Mesendoderm (in vitro differentiated cells): ENCODE results near the gene DUT. TPM values are rescaled to one million over a fixed set of nuclear protein-coding genes. Genes with fewer than 3 reads are reported as not detected.

Experiments used
- DNase-seq: peaks from one replicate; pipeline ENCODE4 v3.0.0; 2013
- H2AK5ac ChIP-seq: 2 replicates; pipeline ENCODE4 v1.6.1; 2013; ENCODE audit warnings: low read length, inconsistent platforms
- H2BK120ac ChIP-seq: 2 replicates; pipeline ENCODE4 v1.6.1; 2013; ENCODE audit warnings: low read depth, mild to moderate bottlenecking, low read length, moderate library complexity, mixed read lengths
- H2BK15ac ChIP-seq: replicated peaks from 2 replicates; pipeline ENCODE4 v1.6.1; 2013; ENCODE audit warnings: low read depth, mild to moderate bottlenecking, moderate library complexity
- H2BK5ac ChIP-seq: 2 replicates; pipeline ENCODE4 v1.6.1; 2013; ENCODE audit warnings: low read length, inconsistent platforms
- H3K18ac ChIP-seq: 2 replicates; pipeline ENCODE4 v1.6.1; 2013; ENCODE audit warnings: mild to moderate bottlenecking, low read length, mixed read lengths
- H3K23ac ChIP-seq: one replicate; pipeline ENCODE4 v1.6.1; 2013; ENCODE audit warnings: low read length
- H3K27ac ChIP-seq: 2 replicates; pipeline ENCODE4 v1.5.1; 2013; ENCODE audit warnings: low read depth, mild to moderate bottlenecking, inconsistent platforms, low read length, moderate library complexity
- H3K27me3 ChIP-seq: 2 replicates; pipeline ENCODE4 v1.6.1; 2013; ENCODE audit warnings: low read length, control low read depth, mild to moderate bottlenecking, inconsistent platforms; ENCODE audit not compliant: insufficient read depth, poor library complexity
- H3K36me3 ChIP-seq: 2 replicates; pipeline ENCODE4 v1.6.1; 2013; ENCODE audit warnings: low read length, inconsistent platforms; ENCODE audit not compliant: control insufficient read depth, insufficient read depth
- H3K4ac ChIP-seq: one replicate; pipeline ENCODE4 v1.6.1; 2013; ENCODE audit warnings: low read depth, mild to moderate bottlenecking, low read length, moderate library complexity
- H3K4me1 ChIP-seq: 2 replicates; pipeline ENCODE4 v1.6.1; 2013; ENCODE audit warnings: low read depth, low read length, inconsistent platforms; ENCODE audit not compliant: control insufficient read depth
- H3K4me2 ChIP-seq: 2 replicates; pipeline ENCODE4 v1.6.1; 2013; ENCODE audit warnings: low read length
- H3K4me3 ChIP-seq: 2 replicates; pipeline ENCODE4 v1.5.1; 2013; ENCODE audit warnings: mild to moderate bottlenecking, low read length
- H3K56ac ChIP-seq: one replicate; pipeline ENCODE4 v1.6.1; 2013; ENCODE audit warnings: low read length
- H3K79me1 ChIP-seq: 2 replicates; pipeline ENCODE4 v1.6.1; 2013; ENCODE audit warnings: low read length, inconsistent platforms
- H3K79me2 ChIP-seq: 2 replicates; pipeline ENCODE4 v1.6.1; 2013; ENCODE audit warnings: mild to moderate bottlenecking, low read length; ENCODE audit not compliant: control insufficient read depth, insufficient read depth
- H3K9ac ChIP-seq: 2 replicates; pipeline ENCODE4 v1.6.1; 2013; ENCODE audit warnings: low read length, inconsistent platforms
- H4K5ac ChIP-seq: one replicate; pipeline ENCODE4 v1.6.1; 2013; ENCODE audit warnings: low read length
- H4K8ac ChIP-seq: one replicate; pipeline ENCODE4 v1.6.1; 2013; ENCODE audit warnings: low read depth, mild to moderate bottlenecking, control low read depth, low read length, moderate library complexity
- WGBS: extraction: QIAGEN DNeasy Blood & Tissue Kit; methylation state at CpG from one replicate; pipeline ENCODE4 v1.1.7; 2013; ENCODE audit warnings: low lambda C conversion rate, missing lambda C conversion rate; ENCODE audit not compliant: insufficient coverage; ENCODE audit errors: extremely low coverage; 5-methylcytosine and 5-hydroxymethylcytosine counted together
- polyA plus RNA-seq, 2 experiments: library from polyadenylated mRNA; stranded (reverse); fragments of 200-250 nt; gene quantifications; one replicate each; pipeline ENCODE4 v1.2.3, GENCODE V29; 2013

The DUT gene
- polyA plus RNA-seq (2013, experiment 1 of 2): 191 TPM
- polyA plus RNA-seq (2013, experiment 2 of 2): 190 TPM

GRCh38 chr15:48330855-48331795 is at the start of gene DUT:
Gene DUT, plus strand, starts transcription at chr15:48331429. Its CDS starts 87 bp downstream, at chr15:48331516.
- peaks cover 4% of the 10 kb centered on the region for H3K79me1 ChIP-seq
- H3K56ac ChIP-seq: peak within 1 kb of the TSS; percentile 99
- peak within 1 kb of the TSS; percentile 98 for H3K4ac ChIP-seq
- peak; percentile 91 for DNase-seq
- H3K9ac ChIP-seq: peak within 1 kb of the TSS; percentile 96
- H3K18ac ChIP-seq: peak within 1 kb of the TSS; percentile 95
- no peaks in the 10 kb centered on the region for H3K4me1 ChIP-seq
- no peaks in the 10 kb centered on the region for H3K27me3 ChIP-seq
- no CpG with 5 or more reads among the region's 89 CpGs for WGBS
- peak within 1 kb of the TSS; percentile 85 for H3K4me2 ChIP-seq
- H3K79me2 ChIP-seq: peaks cover 19% of the 10 kb centered on the region
- peak within 1 kb of the TSS; percentile 73 for H2BK5ac ChIP-seq
- peak within 1 kb of the TSS; percentile 87 for H3K4me3 ChIP-seq
- no peak within 1 kb of the TSS for H2BK15ac ChIP-seq
- H2BK120ac ChIP-seq: peak within 1 kb of the TSS; percentile 56
- H2AK5ac ChIP-seq: peak within 1 kb of the TSS; percentile 90
- H4K8ac ChIP-seq: peak within 1 kb of the TSS; percentile 13
- H3K23ac ChIP-seq: peak within 1 kb of the TSS; percentile 91
- H3K27ac ChIP-seq: peak within 1 kb of the TSS; percentile 97
- no peak within 1 kb of the TSS for H4K5ac ChIP-seq
- peaks cover 3% of the 10 kb centered on the region for H3K36me3 ChIP-seq

- no peaks in the 10 kb centered on the region for H3K79me2 ChIP-seq
- DNase-seq: no peak
- no peak overlapping the region for H4K5ac ChIP-seq
- no peak overlapping the region for H3K9ac ChIP-seq
- no peak overlapping the region for H2BK5ac ChIP-seq
- no peaks in the 10 kb centered on the region for H3K4me1 ChIP-seq
- H4K8ac ChIP-seq: no peak overlapping the region
- H3K4me2 ChIP-seq: no peak overlapping the region
- H3K79me1 ChIP-seq: no peaks in the 10 kb centered on the region
- no peak overlapping the region for H3K18ac ChIP-seq
- no peak overlapping the region for H3K27ac ChIP-seq
- H3K36me3 ChIP-seq: no peaks in the 10 kb centered on the region
- H3K23ac ChIP-seq: no peak overlapping the region
- H3K27me3 ChIP-seq: no peaks in the 10 kb centered on the region
- no peak overlapping the region for H3K56ac ChIP-seq
- H3K4ac ChIP-seq: no peak overlapping the region
- WGBS: 100% methylated on average over 1 of the region's 4 CpGs
- H2AK5ac ChIP-seq: no peak overlapping the region
- no peak overlapping the region for H2BK120ac ChIP-seq
- no peak overlapping the region for H3K4me3 ChIP-seq
- no peak overlapping the region for H2BK15ac ChIP-seq
These were observed 49.6 kb upstream of the DUT start for GRCh38 chr15:48281674-48282073.

GRCh38 chr15:48282216-48282615 is 49.0 kb upstream of the DUT start:
- no peaks in the 10 kb centered on the region for H3K79me1 ChIP-seq
- H4K8ac ChIP-seq: no peak overlapping the region
- no peak overlapping the region for H3K23ac ChIP-seq
- WGBS: no CpG with 5 or more reads among the region's 4 CpGs
- H3K4me2 ChIP-seq: no peak overlapping the region
- no peak overlapping the region for H2BK5ac ChIP-seq
- no peak overlapping the region for H3K27ac ChIP-seq
- no peak for DNase-seq
- no peak overlapping the region for H2AK5ac ChIP-seq
- no peaks in the 10 kb centered on the region for H3K79me2 ChIP-seq
- H4K5ac ChIP-seq: no peak overlapping the region
- no peak overlapping the region for H3K56ac ChIP-seq
- H3K27me3 ChIP-seq: no peaks in the 10 kb centered on the region
- H3K36me3 ChIP-seq: no peaks in the 10 kb centered on the region
- H3K4ac ChIP-seq: no peak overlapping the region
- H3K4me1 ChIP-seq: no peaks in the 10 kb centered on the region
- peak overlapping the region; percentile 51 for H3K18ac ChIP-seq
- no peak overlapping the region for H3K4me3 ChIP-seq
- no peak overlapping the region for H2BK15ac ChIP-seq
- H2BK120ac ChIP-seq: peak overlapping the region; percentile 85
- no peak overlapping the region for H3K9ac ChIP-seq

- Histone ChIP-seq H3K79me1 (no peaks in the 10 kb centered on the region), H3K27ac (no peak overlapping the region), H4K8ac (no peak overlapping the region), H3K23ac (no peak overlapping the region), H3K4me2 (no peak overlapping the region), H3K79me2 (no peaks in the 10 kb centered on the region), H3K4me3 (no peak overlapping the region), H3K4me1 (peaks cover under 1% of the 10 kb centered on the region), H3K27me3 (no peaks in the 10 kb centered on the region), H3K9ac (no peak overlapping the region), H2BK5ac (no peak overlapping the region), H3K56ac (no peak overlapping the region), H2BK120ac (no peak overlapping the region), H3K18ac (peak overlapping the region; percentile 7), H4K5ac (no peak overlapping the region), H2AK5ac (no peak overlapping the region), H3K4ac (no peak overlapping the region), H2BK15ac (no peak overlapping the region), H3K36me3 (no peaks in the 10 kb centered on the region)
- no CpG with 5 or more reads among the region's 6 CpGs for WGBS
- DNase-seq: no peak
These were observed 47.7 kb upstream of the DUT start for GRCh38 chr15:48283396-48284145.

- Histone ChIP-seq H3K4me1 (peaks cover 4% of the 10 kb centered on the region), H2BK5ac (no peak overlapping the region), H3K27me3 (no peaks in the 10 kb centered on the region), H2AK5ac (no peak overlapping the region), H3K23ac (no peak overlapping the region), H3K4me3 (no peak overlapping the region), H3K4me2 (no peak overlapping the region), H3K36me3 (no peaks in the 10 kb centered on the region), H3K4ac (peak overlapping the region; percentile 70), H2BK15ac (peak overlapping the region; percentile 27), H3K79me1 (no peaks in the 10 kb centered on the region), H3K18ac (peak overlapping the region; percentile 80), H3K9ac (no peak overlapping the region), H4K5ac (no peak overlapping the region), H4K8ac (no peak overlapping the region), H2BK120ac (no peak overlapping the region), H3K79me2 (no peaks in the 10 kb centered on the region), H3K56ac (no peak overlapping the region), H3K27ac (no peak overlapping the region)
- DNase-seq: peak; percentile 85
- WGBS: no CpG with 5 or more reads among the region's 14 CpGs
These were observed 45.7 kb upstream of the DUT start for GRCh38 chr15:48285329-48286214.
